Liver (tissue), 9 donors: ENCODE results near the gene AKTIP. TPM values are rescaled to one million over a fixed set of nuclear protein-coding genes. Genes with fewer than 3 reads are reported as not detected.

Source experiments
- DNase-seq: peaks from one replicate; pipeline ENCODE4 v3.0.0-alpha.2; 2017; ENCODE audit warnings: low spot score
- H3K27ac ChIP-seq, 2 donors: one replicate each; pipeline ENCODE4 v1.7.0; 2013; ENCODE audit warnings: inconsistent platforms in 2 of 2, low read length in 2 of 2, control low read depth in 1 of 2, low read depth in 1 of 2, mild to moderate bottlenecking in 1 of 2
- H3K27me3 ChIP-seq, 4 donors: one replicate each; pipeline versions ENCODE4 v1.6.1 to v1.7.0; 2013; ENCODE audit warnings: low read length in 3 of 4, inconsistent platforms in 1 of 4, mild to moderate bottlenecking in 1 of 4, moderate library complexity in 1 of 4; ENCODE audit not compliant: control insufficient read depth in 4 of 4, insufficient read depth in 4 of 4
- H3K36me3 ChIP-seq, 4 donors: one replicate each; pipeline versions ENCODE4 v1.6.1 to v1.7.0; 2013; ENCODE audit warnings: low read length in 3 of 4, mild to moderate bottlenecking in 3 of 4, low read depth in 1 of 4, moderate library complexity in 1 of 4; ENCODE audit not compliant: control insufficient read depth in 4 of 4, insufficient read depth in 3 of 4
- H3K4me1 ChIP-seq, 4 donors: one replicate each; pipeline versions ENCODE4 v1.6.1 to v1.7.0; 2013; ENCODE audit warnings: low read length in 3 of 4, mild to moderate bottlenecking in 3 of 4, moderate library complexity in 1 of 4; ENCODE audit not compliant: control insufficient read depth in 4 of 4, insufficient read depth in 4 of 4
- H3K4me3 ChIP-seq, 3 donors: one replicate each; pipeline versions ENCODE4 v1.6.1 to v1.7.0; 2013; ENCODE audit warnings: low read length in 3 of 3, control low read depth in 1 of 3, low read depth in 1 of 3, mild to moderate bottlenecking in 1 of 3
- H3K9ac ChIP-seq, 2 donors: one replicate each; pipeline ENCODE4 v1.7.0; 2013; ENCODE audit warnings: low read length in 2 of 2, mild to moderate bottlenecking in 2 of 2, moderate library complexity in 2 of 2, control low read depth in 1 of 2, low read depth in 1 of 2
- H3K9me3 ChIP-seq, 4 donors: one replicate each; pipeline versions ENCODE4 v1.6.1 to v1.7.0; 2013; ENCODE audit warnings: low read length in 3 of 4; ENCODE audit not compliant: control insufficient read depth in 4 of 4
- ATF3 ChIP-seq: IDR thresholded peaks from 2 replicates; pipeline ENCODE4 v1.6.1; 2016; ENCODE audit warnings: antibody characterized with exemption
- CTCF ChIP-seq: fragments of 150-350 bp; IDR thresholded peaks from 2 replicates; pipeline ENCODE4 v1.5.1; 2017; ENCODE audit warnings: improper control_type of control experiment, low read depth, low read length; ENCODE audit not compliant: missing input control
- EGR1 ChIP-seq, 2 donors: IDR thresholded peaks; 2 replicates each; pipeline ENCODE4 v1.6.1; 2016 to 2018; ENCODE audit warnings: antibody characterized with exemption in 2 of 2, low read depth in 2 of 2
- FOXA2 ChIP-seq: IDR thresholded peaks from 2 replicates; pipeline ENCODE4 v1.6.1; 2016; ENCODE audit warnings: antibody characterized with exemption
- GABPA ChIP-seq, 2 donors: IDR thresholded peaks in 1 of 2; conservative IDR thresholded peaks in 1 of 2; 2 replicates each; pipeline ENCODE4 v1.6.1; 2016; ENCODE audit warnings: antibody characterized with exemption in 2 of 2, mild to moderate bottlenecking in 1 of 2, moderate library complexity in 1 of 2
- HNF4G ChIP-seq: IDR thresholded peaks from 2 replicates; pipeline ENCODE4 v1.6.1; 2016; ENCODE audit warnings: antibody characterized with exemption
- MAX ChIP-seq: IDR thresholded peaks from 2 replicates; pipeline ENCODE4 v1.6.1; 2016; ENCODE audit warnings: antibody characterized with exemption
- NR2F2 ChIP-seq: IDR thresholded peaks from 2 replicates; pipeline ENCODE4 v1.6.1; 2016; ENCODE audit warnings: antibody characterized with exemption
- RAD21 ChIP-seq, 2 donors: IDR thresholded peaks; 2 replicates each; pipeline ENCODE4 v1.6.1; 2016; ENCODE audit warnings: antibody characterized with exemption in 2 of 2, mild to moderate bottlenecking in 2 of 2
- REST ChIP-seq: IDR thresholded peaks from 2 replicates; pipeline ENCODE4 v1.6.1; 2016; ENCODE audit warnings: antibody characterized with exemption, mild to moderate bottlenecking
- RXRA ChIP-seq, 2 donors: IDR thresholded peaks; 2 replicates each; pipeline ENCODE4 v1.6.1; 2017 to 2018; ENCODE audit warnings: antibody characterized with exemption in 2 of 2, mild to moderate bottlenecking in 1 of 2
- SP1 ChIP-seq: IDR thresholded peaks from 2 replicates; pipeline ENCODE4 v1.6.1; 2018; ENCODE audit warnings: antibody characterized with exemption, mild to moderate bottlenecking
- TAF1 ChIP-seq: conservative IDR thresholded peaks from 2 replicates; pipeline ENCODE4 v1.6.1; 2016; ENCODE audit warnings: antibody characterized with exemption, mild to moderate bottlenecking
- YY1 ChIP-seq: IDR thresholded peaks from 2 replicates; pipeline ENCODE4 v1.6.1; 2016; ENCODE audit warnings: antibody characterized with exemption, mild to moderate bottlenecking
- ZBTB33 ChIP-seq: IDR thresholded peaks from 2 replicates; pipeline ENCODE4 v1.6.1; 2016; ENCODE audit warnings: antibody characterized with exemption
- WGBS: extraction: QIAGEN DNeasy Blood & Tissue Kit; methylation state at CpG from one replicate; pipeline ENCODE4 v1.1.7; 2013; 5-methylcytosine and 5-hydroxymethylcytosine counted together
- polyA plus RNA-seq, 2 donors: library from polyadenylated mRNA; stranded (reverse) in 1 of 2; unstranded in 1 of 2; fragments of 200-250 nt in 1 of 2; fragments of >200 nt in 1 of 2; fragmentation: Nextera tagmentation in 1 of 2; extraction: Ambion mirVana in 1 of 2; gene quantifications; one replicate each; pipeline versions ENCODE4 v1.2.1 to v1.2.3, GENCODE V29; 2013 to 2015
- total RNA-seq, 2 donors: library from RNA; depleted of rRNA; stranded (reverse); fragments of >200 nt; gene quantifications; one replicate each; pipeline ENCODE4 v1.2.3, GENCODE V29; 2014
- donor health status: healthy.
- donor health status: healthy.
- donor health status: healthy.
- donor health status: healthy.
- donor health status: healthy.

The AKTIP gene
- total and polyA plus RNA-seq, 4 donors: 7.5 to 47.1 (median 20.4) TPM

- Histone ChIP-seq H3K9me3 (no peaks in the 10 kb centered on the region), H3K27me3 (no peaks in the 10 kb centered on the region), H3K9ac (no peak overlapping the region), H3K27ac (no peak overlapping the region), H3K36me3 (no peaks in the 10 kb centered on the region), H3K4me1 (no peaks in the 10 kb centered on the region), H3K4me3 (no peak overlapping the region)
- DNase-seq: no peak
- 96% methylated on average over 15 of the region's 15 CpGs for WGBS
- no peak for TF ChIP-seq RAD21 (IDR thresholded peaks at IDR 0.05)
- TF ChIP-seq ATF3: no peak
- TF ChIP-seq NR2F2: no peak
- TF ChIP-seq YY1: no peak
- no peak for TF ChIP-seq REST
- no peak for TF ChIP-seq TAF1
- TF ChIP-seq CTCF: no peak
- no peak for TF ChIP-seq RXRA (IDR thresholded peaks at IDR 0.05)
- no peak for TF ChIP-seq FOXA2
- TF ChIP-seq HNF4G: no peak
Measured at GRCh38 chr16:53523971-53524548, 21.1 kb upstream of the AKTIP start.

- H3K27me3 ChIP-seq: no peaks in the 10 kb centered on the region
- 94% methylated on average over 21 of the region's 21 CpGs for WGBS
- no peak overlapping the region for H3K4me3 ChIP-seq
- no peak overlapping the region for H3K9ac ChIP-seq
- H3K36me3 ChIP-seq: no peaks in the 10 kb centered on the region
- no peak overlapping the region for H3K27ac ChIP-seq
- DNase-seq: no peak
- H3K4me1 ChIP-seq: no peaks in the 10 kb centered on the region
- TF ChIP-seq MAX (no peak), TAF1 (no peak), GABPA (IDR thresholded peaks at IDR 0.05 in 1 of 2, conservative IDR thresholded peaks at IDR 0.05 in 1 of 2) (no peak), REST (no peak), YY1 (no peak), ATF3 (no peak), EGR1 (IDR thresholded peaks at IDR 0.05; ENCODE audit: low read depth in 2 of 2) (no peak), CTCF (no peak), NR2F2 (no peak), SP1 (no peak), ZBTB33 (no peak), RXRA (IDR thresholded peaks at IDR 0.05) (no peak)
- H3K9me3 ChIP-seq: no peaks in the 10 kb centered on the region
Measured at GRCh38 chr16:53523126-53523804, 20.3 kb upstream of the AKTIP start.
